Liver (tissue), 9 donors: ENCODE data around the gene KRT34. TPM values are rescaled to one million over a fixed set of nuclear protein-coding genes. Genes with fewer than 3 reads are reported as not detected.
"Not testable (repeated sequence)": the region's sequence is repeated elsewhere in the genome, so short reads cannot be mapped to it uniquely, and the experiment has no call there.

Source experiments
- DNase-seq: peaks from one replicate; pipeline ENCODE4 v3.0.0-alpha.2; 2017; ENCODE audit warnings: low spot score
- H3K27ac ChIP-seq, 2 donors: one replicate each; pipeline ENCODE4 v1.7.0; 2013; ENCODE audit warnings: inconsistent platforms in 2 of 2, low read length in 2 of 2, control low read depth in 1 of 2, low read depth in 1 of 2, mild to moderate bottlenecking in 1 of 2
- H3K27me3 ChIP-seq, 4 donors: one replicate each; pipeline versions ENCODE4 v1.6.1 to v1.7.0; 2013; ENCODE audit warnings: low read length in 3 of 4, inconsistent platforms in 1 of 4, mild to moderate bottlenecking in 1 of 4, moderate library complexity in 1 of 4; ENCODE audit not compliant: control insufficient read depth in 4 of 4, insufficient read depth in 4 of 4
- H3K36me3 ChIP-seq, 4 donors: one replicate each; pipeline versions ENCODE4 v1.6.1 to v1.7.0; 2013; ENCODE audit warnings: low read length in 3 of 4, mild to moderate bottlenecking in 3 of 4, low read depth in 1 of 4, moderate library complexity in 1 of 4; ENCODE audit not compliant: control insufficient read depth in 4 of 4, insufficient read depth in 3 of 4
- H3K4me1 ChIP-seq, 4 donors: one replicate each; pipeline versions ENCODE4 v1.6.1 to v1.7.0; 2013; ENCODE audit warnings: low read length in 3 of 4, mild to moderate bottlenecking in 3 of 4, moderate library complexity in 1 of 4; ENCODE audit not compliant: control insufficient read depth in 4 of 4, insufficient read depth in 4 of 4
- H3K4me3 ChIP-seq, 3 donors: one replicate each; pipeline versions ENCODE4 v1.6.1 to v1.7.0; 2013; ENCODE audit warnings: low read length in 3 of 3, control low read depth in 1 of 3, low read depth in 1 of 3, mild to moderate bottlenecking in 1 of 3
- H3K9ac ChIP-seq, 2 donors: one replicate each; pipeline ENCODE4 v1.7.0; 2013; ENCODE audit warnings: low read length in 2 of 2, mild to moderate bottlenecking in 2 of 2, moderate library complexity in 2 of 2, control low read depth in 1 of 2, low read depth in 1 of 2
- H3K9me3 ChIP-seq, 4 donors: one replicate each; pipeline versions ENCODE4 v1.6.1 to v1.7.0; 2013; ENCODE audit warnings: low read length in 3 of 4; ENCODE audit not compliant: control insufficient read depth in 4 of 4
- CTCF ChIP-seq: fragments of 150-350 bp; IDR thresholded peaks from 2 replicates; pipeline ENCODE4 v1.5.1; 2017; ENCODE audit warnings: improper control_type of control experiment, low read depth, low read length; ENCODE audit not compliant: missing input control
- FOXA1 ChIP-seq: IDR thresholded peaks from 2 replicates; pipeline ENCODE4 v1.6.1; 2016; ENCODE audit warnings: antibody characterized with exemption
- FOXA2 ChIP-seq: IDR thresholded peaks from 2 replicates; pipeline ENCODE4 v1.6.1; 2016; ENCODE audit warnings: antibody characterized with exemption
- GABPA ChIP-seq, 2 donors: IDR thresholded peaks in 1 of 2; conservative IDR thresholded peaks in 1 of 2; 2 replicates each; pipeline ENCODE4 v1.6.1; 2016; ENCODE audit warnings: antibody characterized with exemption in 2 of 2, mild to moderate bottlenecking in 1 of 2, moderate library complexity in 1 of 2
- HNF4G ChIP-seq: IDR thresholded peaks from 2 replicates; pipeline ENCODE4 v1.6.1; 2016; ENCODE audit warnings: antibody characterized with exemption
- RAD21 ChIP-seq, 2 donors: IDR thresholded peaks; 2 replicates each; pipeline ENCODE4 v1.6.1; 2016; ENCODE audit warnings: antibody characterized with exemption in 2 of 2, mild to moderate bottlenecking in 2 of 2
- REST ChIP-seq: IDR thresholded peaks from 2 replicates; pipeline ENCODE4 v1.6.1; 2016; ENCODE audit warnings: antibody characterized with exemption, mild to moderate bottlenecking
- RXRA ChIP-seq, 2 donors: IDR thresholded peaks; 2 replicates each; pipeline ENCODE4 v1.6.1; 2017 to 2018; ENCODE audit warnings: antibody characterized with exemption in 2 of 2, mild to moderate bottlenecking in 1 of 2
- TAF1 ChIP-seq: conservative IDR thresholded peaks from 2 replicates; pipeline ENCODE4 v1.6.1; 2016; ENCODE audit warnings: antibody characterized with exemption, mild to moderate bottlenecking
- YY1 ChIP-seq: IDR thresholded peaks from 2 replicates; pipeline ENCODE4 v1.6.1; 2016; ENCODE audit warnings: antibody characterized with exemption, mild to moderate bottlenecking
- ZBTB33 ChIP-seq: IDR thresholded peaks from 2 replicates; pipeline ENCODE4 v1.6.1; 2016; ENCODE audit warnings: antibody characterized with exemption
- WGBS: extraction: QIAGEN DNeasy Blood & Tissue Kit; methylation state at CpG from one replicate; pipeline ENCODE4 v1.1.7; 2013; 5-methylcytosine and 5-hydroxymethylcytosine counted together
- polyA plus RNA-seq, 2 donors: library from polyadenylated mRNA; stranded (reverse) in 1 of 2; unstranded in 1 of 2; fragments of 200-250 nt in 1 of 2; fragments of >200 nt in 1 of 2; fragmentation: Nextera tagmentation in 1 of 2; extraction: Ambion mirVana in 1 of 2; gene quantifications; one replicate each; pipeline versions ENCODE4 v1.2.1 to v1.2.3, GENCODE V29; 2013 to 2015
- total RNA-seq, 2 donors: library from RNA; depleted of rRNA; stranded (reverse); fragments of >200 nt; gene quantifications; one replicate each; pipeline ENCODE4 v1.2.3, GENCODE V29; 2014
- donor health status: healthy.
- donor health status: healthy.
- donor health status: healthy.
- donor health status: healthy.
- donor health status: healthy.

Gene KRT34
- not detected for total RNA-seq
- polyA plus RNA-seq, result not detected

DNA sequence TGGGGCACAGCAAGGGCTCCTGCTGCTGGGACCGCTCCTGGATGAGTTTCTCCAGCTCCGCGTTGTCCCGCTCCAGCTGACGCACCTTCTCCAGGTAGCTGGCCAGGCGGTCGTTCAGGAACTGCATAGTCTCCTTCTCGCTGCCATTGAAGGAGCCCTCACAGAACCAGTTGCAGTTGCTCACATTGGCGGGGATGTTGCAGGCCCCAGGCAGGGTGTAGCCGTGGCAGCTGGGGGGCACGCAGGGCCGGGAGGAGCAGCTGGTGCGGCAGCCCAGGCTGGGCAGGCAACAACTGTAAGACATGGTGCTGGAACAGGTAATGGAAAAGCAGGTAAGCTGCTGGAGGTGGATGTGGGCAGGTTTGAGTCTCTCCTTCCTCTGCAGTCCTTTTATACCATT, at the start of gene KRT34:
KRT34 (minus strand) TSS at position 364 of the 400 bp plus-strand sequence; CDS start at position 304, 60 bp downstream.
- not testable (repeated sequence) for H3K27me3 ChIP-seq, H3K9me3 ChIP-seq, DNase-seq, H3K4me3 ChIP-seq, H3K9ac ChIP-seq, H3K4me1 ChIP-seq, H3K27ac ChIP-seq, H3K36me3 ChIP-seq
- WGBS, result 92% methylated on average over 13 of the region's 13 CpGs

GRCh38 chr17:41430376-41430775, 48.3 kb upstream of the KRT34 start:
- not testable (repeated sequence) for DNase-seq, H3K27me3 ChIP-seq

GRCh38 chr17:41429667-41430066, 47.6 kb upstream of the KRT34 start:
- H3K9ac ChIP-seq, result no peak overlapping the region
- peaks cover 0 to 3% (median 0%) of the 10 kb centered on the region in 4 donors for H3K27me3 ChIP-seq
- H3K36me3 ChIP-seq, result no peaks in the 10 kb centered on the region
- no peaks in the 10 kb centered on the region for H3K9me3 ChIP-seq
- no peaks in the 10 kb centered on the region for H3K4me1 ChIP-seq
- no peak overlapping the region for H3K27ac ChIP-seq
- 76% methylated on average over 7 of the region's 7 CpGs for WGBS
- no peak for DNase-seq
- no peak overlapping the region for H3K4me3 ChIP-seq
- no peak for TF ChIP-seq RAD21 (IDR thresholded peaks at IDR 0.05)
- no peak for TF ChIP-seq REST
- no peak for TF ChIP-seq HNF4G
- TF ChIP-seq YY1, result no peak
- TF ChIP-seq CTCF, result no peak
- no peak for TF ChIP-seq GABPA (IDR thresholded peaks at IDR 0.05 in 1 of 2, conservative IDR thresholded peaks at IDR 0.05 in 1 of 2)
- no peak for TF ChIP-seq RXRA (IDR thresholded peaks at IDR 0.05)
- no peak for TF ChIP-seq FOXA2
- TF ChIP-seq ZBTB33, result no peak
- TF ChIP-seq TAF1, result no peak
- no peak for TF ChIP-seq FOXA1

More at GRCh38 chr17:41430376-41430775, 48.3 kb upstream of the KRT34 start:
- not testable (repeated sequence) for H3K4me1 ChIP-seq, H3K27ac ChIP-seq, H3K9ac ChIP-seq, H3K36me3 ChIP-seq, H3K4me3 ChIP-seq, H3K9me3 ChIP-seq
- 57% methylated on average over 9 of the region's 9 CpGs for WGBS
